C4-2B (cell line): ENCODE results near the gene PTPRB.

ENCODE experiments used
- CTCF ChIP-seq: fragments of 450-650 bp; conservative IDR thresholded peaks from 2 replicates; pipeline ENCODE4 v1.5.1; 2017; ENCODE audit warnings: mild to moderate bottlenecking
- ZFX ChIP-seq: fragments of 450-650 bp; IDR thresholded peaks from 2 replicates; pipeline ENCODE4 v1.6.1; 2017

- no peak for TF ChIP-seq CTCF
- TF ChIP-seq ZFX: no peak
Observed at GRCh38 chr12:70648191-70648590, 11.0 kb upstream of the PTPRB start.
